Stimulated activated CD4-positive, alpha-beta T cell treated with anti-CD3 and anti-CD28 coated beads, Interleukin-12 subunit alpha, Interleukin-12 subunit beta, amount 100 ng/mL, for 24 hours (primary cell): ENCODE measurements around the gene ASGR2.
A peak's percentile ranks its signal among the peaks of the same experiment; 100 is the strongest.
"Not testable (repeated sequence)": the region's sequence is repeated elsewhere in the genome, so short reads cannot be mapped to it uniquely, and the experiment has no call there.

Experiments used
- DNase-seq, 2 experiments: peaks; one replicate each; pipeline ENCODE4 v3.0.0-alpha.2; 2020; ENCODE audit warnings: low read depth in 2 of 2

Gene ASGR2, protein sequence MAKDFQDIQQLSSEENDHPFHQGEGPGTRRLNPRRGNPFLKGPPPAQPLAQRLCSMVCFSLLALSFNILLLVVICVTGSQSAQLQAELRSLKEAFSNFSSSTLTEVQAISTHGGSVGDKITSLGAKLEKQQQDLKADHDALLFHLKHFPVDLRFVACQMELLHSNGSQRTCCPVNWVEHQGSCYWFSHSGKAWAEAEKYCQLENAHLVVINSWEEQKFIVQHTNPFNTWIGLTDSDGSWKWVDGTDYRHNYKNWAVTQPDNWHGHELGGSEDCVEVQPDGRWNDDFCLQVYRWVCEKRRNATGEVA

DNA sequence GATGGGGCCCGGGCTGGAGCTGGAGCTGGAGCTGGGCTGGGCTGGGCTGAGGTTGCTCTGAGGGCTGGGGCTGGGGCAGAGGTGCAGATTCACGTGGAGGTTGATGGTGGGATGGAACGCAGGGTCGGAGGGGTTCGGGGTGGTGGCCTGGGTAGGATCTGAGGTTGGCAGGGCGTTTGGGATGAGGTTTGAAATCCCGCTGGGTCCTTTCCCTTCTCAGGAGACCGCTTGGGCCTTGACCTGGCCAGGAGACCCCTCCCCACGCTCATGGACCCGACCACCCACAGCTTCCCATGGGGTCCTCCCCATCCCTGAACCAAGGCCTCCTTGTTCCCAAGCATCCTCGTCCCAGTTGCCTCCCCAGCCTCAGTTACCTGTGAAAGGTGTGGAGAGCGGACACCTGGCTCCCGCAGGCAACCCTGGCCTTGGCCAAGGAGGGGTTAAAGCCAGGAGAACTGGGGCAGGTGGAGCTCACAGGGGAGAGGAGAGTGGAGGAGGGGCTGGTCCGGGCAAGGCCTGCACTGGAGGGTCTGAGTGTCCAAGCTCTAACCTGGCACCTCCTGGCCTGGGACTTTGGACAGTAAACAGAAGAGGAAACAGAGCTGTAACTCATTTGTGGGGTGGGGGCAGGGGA, at the start of gene ASGR2:
TSS of gene ASGR2 (minus strand) at position 582 of the 634 bp plus-strand sequence. CDS start 582 bp downstream, outside the sequence.
- DNase-seq, result no peak

DNA sequence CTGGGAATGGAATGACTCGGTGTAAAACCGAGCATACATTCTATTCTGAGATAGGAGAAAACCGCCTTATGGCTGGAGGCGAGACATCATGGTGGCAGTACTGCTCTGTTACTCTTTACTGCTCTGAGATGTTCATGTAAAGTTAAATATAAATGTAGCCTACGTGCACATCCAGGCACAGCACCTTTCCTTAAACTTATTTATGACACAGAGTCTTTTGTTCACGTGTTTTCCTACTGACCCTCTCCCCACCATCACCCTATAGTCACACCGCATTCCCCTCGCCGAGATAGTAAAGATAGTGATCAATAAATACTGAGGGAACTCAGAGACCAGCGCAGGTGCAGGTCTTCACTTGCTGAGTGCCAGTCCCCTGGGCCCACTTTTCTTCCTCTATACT, 44.9 kb upstream of the ASGR2 start:
- DNase-seq, result not testable (repeated sequence)

DNA sequence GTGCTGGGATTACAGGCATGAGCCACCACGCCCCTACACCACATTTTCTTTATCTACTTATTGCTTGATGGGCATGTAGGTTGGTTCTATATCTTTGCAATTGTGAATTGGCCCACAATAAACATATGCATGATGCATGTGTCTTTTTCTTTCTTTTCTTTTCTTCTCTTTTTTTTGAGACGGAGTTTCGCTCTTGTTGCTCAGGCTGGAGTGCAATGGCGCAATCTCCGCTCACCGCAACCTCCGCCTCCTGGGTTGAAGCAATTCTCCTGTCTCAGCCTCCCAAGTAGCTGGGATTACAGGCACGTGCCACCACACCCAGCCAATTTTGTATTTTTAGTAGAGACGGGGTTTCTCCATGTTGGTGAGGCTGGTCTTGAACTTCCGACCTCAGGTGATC, 43.8 kb upstream of the ASGR2 start:
- not testable (repeated sequence) for DNase-seq

DNA sequence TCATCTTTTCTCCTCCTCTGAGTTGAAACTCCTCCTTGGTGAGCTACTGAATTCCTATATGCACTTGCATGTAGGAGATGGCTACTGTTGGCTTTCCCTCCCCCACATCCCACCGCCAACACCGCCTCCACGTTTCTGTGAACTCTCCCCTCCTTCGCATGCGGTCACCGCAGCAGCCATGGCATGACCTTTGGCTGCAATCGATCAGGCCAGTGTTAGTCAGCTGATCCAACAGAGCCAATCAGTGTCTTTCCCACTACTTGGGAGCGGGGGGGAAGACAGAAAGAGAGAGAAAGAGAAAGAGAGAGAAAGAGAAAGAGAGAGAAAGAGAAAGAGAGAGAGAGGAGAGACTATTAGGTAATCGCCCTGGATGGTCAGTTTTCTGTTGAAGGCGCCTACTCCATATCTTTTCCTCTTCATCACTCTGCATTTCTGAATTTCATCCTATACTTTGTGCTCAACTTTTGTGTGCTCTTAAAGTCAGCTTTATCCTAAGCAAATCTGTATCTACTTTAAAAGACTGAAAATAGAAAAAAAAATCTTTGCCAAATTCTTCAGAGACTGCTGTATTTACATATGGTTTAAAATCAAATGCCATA, 41.8 kb upstream of the ASGR2 start:
- DNase-seq, result no peak

DNA sequence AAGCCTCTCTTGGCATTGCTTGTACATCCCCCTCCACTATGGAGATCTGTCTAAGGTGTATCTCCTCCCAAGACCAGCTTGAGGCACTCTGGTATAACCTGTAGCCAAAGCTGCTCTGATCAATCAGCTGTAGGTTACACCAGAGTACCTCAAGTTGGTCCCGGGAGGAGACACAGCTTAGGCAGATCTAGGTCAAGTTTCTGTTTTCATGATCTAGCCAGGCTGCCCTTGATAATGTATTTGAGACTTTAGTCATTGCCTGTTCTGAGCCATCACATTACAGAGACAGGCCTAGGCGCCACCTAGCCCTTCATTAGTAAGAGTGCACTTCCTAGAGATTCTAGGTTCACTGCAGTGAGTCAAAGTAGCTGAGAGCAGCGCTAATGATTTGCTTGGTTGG, 33.1 kb upstream of the ASGR2 start:
- DNase-seq, result no peak

DNA sequence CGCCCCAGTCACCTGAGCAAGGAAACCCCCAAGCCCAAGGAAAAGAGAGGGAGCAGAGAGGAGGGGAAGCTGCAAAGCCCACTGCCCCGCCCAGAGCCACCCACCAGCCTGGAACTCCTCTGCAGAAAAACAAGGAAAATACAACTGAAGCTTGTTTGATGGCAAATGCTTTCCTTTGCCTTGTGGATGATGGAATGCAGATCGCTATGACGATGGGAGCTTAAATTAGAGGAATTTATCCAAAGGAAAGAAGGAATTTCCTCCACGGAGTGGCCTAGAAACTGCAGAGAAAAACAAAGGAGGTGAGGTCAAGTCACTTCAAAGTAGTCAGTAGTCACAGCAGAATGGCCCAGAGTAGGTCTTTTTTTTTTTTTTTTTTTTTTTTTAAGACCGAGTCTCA, 31.5 kb upstream of the ASGR2 start:
- no peak for DNase-seq

DNA sequence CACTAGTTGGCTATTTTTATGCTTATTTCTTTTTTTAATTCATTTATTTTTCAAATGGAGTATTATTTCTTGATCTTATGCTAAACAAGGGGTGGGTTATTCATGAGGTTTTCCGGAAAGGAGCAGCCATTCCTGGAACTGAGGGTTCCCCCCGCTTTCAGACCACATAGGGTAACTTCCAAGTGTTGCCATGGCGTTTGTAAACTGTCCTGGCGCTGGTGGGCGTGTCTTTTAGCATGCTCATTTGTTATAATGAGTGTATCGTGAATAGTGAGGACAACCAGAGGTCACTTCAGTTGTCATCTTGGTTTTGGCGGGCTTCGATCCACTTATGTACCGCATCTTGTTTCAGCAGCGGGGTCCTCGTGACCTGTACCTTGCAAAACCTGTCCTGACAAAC, 29.6 kb upstream of the ASGR2 start:
- DNase-seq, result no peak

DNA sequence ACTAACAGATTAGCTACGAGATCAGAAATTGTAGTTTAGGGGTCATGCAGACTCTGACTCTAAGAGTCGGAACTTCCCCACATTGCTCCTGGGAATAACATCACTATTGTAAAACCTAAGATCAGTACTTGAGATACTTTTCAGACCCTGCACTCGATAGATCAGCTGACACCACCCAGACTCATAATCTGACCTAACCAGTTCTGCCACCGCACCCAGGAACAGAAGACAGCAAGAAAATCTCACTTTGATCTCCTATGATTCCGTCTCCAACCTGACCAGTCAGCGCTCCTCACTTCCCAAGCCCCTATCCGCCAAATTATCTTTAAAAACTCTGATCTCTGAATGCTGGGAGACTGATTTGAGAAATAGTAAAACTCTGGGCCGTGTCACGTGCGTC, 27.2 kb upstream of the ASGR2 start:
- DNase-seq, result no peak

DNA sequence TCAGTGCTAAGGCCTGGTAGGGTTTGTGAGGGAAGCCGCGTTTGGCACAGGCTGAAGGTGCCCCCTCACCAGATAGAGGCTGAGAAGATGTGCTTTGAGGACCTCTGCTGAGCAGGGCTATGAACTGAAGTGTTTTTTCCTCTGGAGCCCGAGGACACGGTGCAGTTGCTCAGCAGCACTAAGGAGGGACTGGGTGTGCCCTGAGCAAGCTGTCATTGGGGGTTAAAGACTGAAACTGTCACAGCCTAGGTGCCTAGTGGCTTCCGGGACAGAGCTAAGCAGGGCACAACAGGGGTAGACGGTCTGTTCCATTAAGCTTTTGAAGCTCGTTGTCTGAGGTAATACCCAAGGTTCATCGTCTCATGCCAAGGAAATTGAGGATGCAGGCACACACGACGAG, 24.8 kb upstream of the ASGR2 start:
- DNase-seq, result no peak

DNA sequence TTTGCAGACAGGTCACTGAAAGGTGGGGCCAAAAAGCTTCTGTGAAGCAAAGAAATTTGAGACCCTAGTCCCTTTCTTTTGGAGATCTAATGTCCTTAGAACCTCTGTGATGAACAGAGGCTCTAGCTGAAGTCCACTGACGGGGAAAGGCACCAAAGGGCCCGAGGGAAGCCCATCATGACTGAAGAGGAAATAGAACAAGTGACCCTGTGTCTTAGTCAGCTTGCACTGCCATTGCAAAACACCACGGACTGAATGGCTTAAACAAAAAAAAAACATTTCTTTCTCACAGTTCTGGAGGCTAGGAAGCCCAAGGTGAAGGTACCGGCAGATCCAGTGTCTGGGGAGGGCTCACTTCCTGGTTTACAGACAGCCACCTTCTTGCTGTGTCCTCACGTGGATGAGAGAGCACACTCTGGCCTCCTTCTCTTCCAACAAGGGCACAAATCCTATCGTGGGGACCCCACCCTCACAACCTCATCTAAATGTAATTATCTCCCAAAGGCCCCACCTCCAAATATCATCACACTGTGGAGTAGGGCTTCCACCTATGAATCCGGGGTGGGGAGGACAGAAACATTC, 24.3 kb upstream of the ASGR2 start:
- DNase-seq, result no peak

DNA sequence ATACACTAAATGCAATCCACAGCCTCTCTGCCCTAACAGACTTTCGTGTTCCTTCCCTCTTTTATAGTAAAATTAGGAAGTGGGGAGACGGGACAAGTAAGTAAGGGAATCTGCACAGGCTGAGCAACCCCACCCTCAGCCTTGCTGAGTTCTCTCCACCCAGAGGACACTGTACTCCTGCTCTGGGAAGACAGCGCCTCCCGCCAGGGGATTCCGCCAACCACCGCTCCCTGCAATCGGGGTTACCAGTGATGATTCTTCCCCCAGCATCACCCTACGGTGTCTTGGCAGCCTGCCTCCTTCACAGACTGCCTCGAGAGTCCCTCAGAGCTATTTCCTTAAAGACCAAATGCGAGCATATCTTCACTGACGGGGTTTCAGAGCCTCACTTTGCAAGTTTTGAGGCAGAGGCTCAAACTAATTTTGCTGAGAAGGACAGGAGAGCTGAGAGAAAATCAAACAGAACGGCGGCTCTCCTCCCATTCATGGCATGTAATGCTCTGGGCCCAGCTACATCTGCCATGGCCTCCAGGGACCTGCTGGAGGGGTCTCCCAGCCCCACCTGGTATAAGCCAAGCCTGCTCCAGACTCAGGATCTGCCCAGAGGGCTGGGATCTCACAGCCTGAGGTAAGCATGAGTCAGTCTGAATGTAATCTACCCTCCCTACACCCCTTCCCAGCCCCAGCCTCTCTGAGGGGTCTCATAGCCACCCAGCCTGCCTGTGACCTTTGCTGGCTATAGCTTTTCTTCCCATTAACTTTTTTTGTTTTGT, 22.7 kb upstream of the ASGR2 start:
- no peak for DNase-seq

DNA sequence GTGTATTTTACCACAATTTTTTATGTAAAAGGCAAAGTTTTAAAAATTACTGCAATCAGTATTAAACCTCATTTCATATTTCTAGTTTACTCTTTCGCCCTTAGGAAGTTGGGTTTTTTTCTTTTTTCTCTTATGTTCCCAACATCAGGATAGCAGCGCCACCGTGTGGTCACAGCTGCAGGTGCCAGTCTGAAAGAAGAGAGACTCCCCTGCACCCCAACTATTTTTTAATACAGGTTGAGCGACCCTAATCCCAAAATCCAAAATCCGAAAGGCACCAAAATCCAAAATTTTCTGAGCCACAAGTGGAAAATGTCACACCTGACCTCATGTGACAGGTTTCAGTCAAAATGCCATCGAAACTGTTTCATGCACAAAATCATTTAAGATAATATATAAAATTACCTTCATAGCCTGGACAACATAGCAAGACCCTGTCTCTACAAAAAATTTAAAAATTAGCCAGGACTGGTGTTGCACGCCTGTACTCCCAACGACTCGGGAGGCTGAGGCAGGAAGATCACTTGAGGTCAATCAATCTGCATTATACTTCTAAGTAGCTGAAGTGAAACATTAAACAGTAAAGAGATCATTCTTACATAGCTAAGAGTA, 21.8 kb upstream of the ASGR2 start:
- DNase-seq, result peak; percentile 54 to 74

DNA sequence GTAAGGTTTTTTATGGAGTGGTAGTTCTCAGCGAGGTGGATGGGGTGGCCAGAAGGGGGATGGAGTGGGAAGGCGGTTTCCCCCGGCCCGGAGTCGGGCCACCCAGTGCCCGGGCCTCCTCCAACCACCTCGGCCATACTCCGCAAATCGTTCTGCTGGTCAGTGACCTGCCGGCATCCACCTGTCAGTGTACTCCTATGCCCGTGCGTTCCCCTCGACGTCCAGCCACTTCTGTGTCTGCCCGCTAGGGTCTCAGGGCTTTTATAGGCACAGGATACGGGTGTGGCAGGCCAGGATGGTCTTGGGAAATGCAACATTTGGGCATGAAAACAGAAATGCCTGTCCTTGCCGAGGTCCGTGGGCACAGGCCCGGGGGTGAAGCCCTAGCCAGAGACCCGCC, 19.3 kb upstream of the ASGR2 start:
- no peak for DNase-seq

DNA sequence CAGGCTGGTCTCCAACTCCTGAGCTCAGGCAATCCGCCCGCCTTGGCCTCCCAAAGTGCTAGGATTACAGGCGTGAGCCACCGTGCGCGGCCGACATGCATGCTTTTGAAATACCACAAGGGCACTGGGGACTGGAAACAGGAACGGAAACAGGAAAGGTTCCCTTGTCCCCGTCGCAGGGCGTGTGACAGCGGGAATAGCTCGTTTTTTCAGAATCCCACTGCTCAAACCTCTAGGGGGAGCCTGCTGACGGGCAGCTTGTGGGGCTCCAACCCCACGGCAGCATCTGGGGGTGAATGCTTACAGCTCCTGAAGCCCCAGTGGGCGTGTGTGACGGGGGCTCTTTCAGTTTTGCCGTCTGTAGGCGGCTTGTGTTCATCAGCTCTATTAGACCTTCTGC, 18.8 kb upstream of the ASGR2 start:
- DNase-seq, result peak; percentile 8 to 24

DNA sequence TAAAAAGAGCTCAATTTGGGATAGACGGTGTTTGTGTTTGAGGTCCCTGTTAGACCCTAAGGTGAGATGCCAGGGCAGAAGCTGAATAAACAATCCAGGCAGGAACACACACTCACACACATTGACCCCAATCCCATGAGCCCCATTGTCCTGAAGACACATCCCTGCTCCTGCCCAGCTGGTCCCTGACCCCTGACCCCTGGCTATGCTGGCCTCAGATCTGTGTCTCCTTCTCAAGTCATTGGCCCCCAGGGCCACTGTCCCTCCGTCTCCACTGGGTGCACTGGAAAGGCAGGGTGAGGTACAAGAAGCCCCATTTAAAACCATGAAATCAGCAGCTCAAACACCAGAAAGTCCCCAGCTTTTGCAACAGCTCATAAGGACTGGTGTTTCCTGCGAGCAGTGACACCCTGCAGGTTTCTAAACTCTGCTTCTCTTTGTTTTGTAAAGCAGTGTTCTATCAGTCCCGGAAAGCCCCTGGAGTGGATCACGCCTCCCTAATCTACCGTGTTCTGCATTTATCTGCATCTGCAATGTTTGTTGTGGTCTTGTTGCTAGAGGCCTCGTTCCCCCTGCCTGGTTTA, 18.0 kb upstream of the ASGR2 start:
- DNase-seq, result peak; percentile 27 to 29

DNA sequence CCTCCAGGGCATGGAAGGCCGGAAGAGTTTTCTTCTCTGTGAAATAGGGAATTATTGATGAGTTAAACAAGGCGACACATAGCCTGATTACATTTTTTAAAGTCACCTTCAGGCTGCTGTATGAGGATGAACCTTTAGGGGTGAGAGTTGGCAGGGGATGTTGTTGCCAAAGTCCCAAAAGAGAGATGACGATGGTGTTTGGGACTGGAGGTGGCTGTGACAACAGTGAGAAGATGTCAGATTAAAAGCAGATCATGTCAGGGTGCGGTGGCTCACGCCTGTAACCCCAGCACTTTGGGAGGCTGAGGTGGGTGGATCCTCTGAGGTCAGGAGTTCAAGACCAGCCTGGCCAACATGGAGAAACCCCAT, 16.8 kb upstream of the ASGR2 start:
- no peak for DNase-seq

DNA sequence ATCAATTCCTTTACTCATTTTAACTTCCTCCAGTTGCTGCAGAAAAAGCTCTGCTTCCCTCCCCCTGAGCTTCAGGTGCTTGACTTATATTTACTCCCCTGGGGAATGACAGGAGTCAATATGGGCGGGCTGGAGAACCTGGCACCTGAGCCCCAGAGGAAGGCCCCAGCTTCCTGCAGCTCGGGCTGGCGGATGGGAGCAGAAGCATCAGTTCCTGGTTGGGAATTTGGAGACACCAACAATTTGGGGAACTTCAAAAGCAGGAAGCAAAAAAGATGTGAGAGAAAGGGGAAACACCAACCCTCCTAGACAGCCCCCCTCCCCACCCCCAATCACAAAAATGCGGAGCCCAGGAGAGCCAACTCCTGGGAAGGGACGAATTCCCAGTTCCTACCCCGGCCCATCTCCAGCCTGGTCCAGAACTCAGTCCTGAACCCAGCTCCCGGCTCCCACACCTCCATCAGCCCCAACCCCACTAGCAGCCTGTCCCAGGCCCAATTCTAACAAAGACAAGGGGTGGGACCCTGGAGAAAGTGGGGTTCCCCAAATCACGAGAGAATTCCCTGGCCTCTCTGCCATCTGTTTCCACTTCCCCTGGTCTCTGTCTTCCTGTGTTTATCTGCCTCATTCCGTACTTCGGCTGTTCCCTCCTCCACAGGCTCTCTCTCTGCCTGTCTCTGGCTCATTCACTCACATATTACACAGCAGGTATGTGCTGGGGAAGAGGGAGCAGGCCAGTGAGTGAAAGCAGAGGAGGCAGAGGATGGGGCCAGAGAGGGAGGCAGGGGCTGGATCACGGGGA, 16.2 kb upstream of the ASGR2 start:
- DNase-seq, result no peak

DNA sequence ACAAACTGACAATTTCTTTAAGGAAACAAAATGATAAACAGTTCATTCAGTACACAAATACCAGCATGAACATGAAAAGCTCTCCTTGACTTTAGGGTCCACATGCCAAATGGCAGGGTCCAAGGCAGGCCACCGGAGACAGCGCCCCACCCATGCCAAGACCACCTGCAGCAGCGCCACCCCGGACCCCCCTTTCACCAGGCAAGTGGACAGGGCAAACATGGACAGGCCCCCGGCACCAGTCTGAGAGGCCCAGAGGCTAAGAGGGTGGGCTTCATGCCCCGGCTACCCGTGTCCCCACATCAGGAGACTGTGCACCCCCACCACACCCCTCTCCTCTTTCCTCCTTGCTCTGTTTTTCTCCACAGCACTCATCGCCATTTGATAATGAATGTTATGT, 14.7 kb upstream of the ASGR2 start:
- no peak for DNase-seq

DNA sequence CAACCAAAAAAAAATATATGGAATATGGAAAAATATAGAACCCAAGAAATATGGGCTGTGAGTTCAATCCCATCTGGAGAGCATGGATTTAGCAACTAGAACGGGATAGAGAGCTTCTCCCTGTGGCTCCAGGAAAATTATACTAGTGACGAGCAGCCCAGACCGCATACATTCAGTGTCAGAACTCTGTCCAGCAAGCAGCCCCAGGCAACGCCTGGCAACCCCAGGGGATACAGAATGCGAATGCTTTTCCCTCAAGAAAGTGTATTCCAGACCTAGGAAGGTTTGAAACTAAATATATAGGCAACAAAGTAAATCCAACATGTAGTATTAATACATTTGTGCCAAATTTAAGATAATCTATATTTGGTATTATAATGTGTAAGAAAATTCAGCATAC, 13.5 kb upstream of the ASGR2 start:
- DNase-seq, result no peak

DNA sequence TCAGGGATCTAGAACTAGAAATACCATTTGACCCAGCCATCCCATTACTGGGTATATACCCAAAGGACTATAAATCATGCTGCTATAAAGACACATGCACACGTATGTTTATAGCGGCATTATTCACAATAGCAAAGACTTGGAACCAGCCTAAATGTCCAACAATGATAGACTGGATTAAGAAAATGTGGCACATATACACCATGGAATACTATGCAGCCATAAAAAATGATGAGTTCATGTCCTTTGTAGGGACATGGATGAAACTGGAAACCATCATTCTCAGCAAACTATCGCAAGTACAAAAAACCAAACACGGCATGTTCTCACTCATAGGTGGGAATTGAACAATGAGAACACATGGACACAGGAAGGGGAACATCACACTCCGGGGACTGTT, 12.9 kb upstream of the ASGR2 start:
- DNase-seq, result not testable (repeated sequence)

DNA sequence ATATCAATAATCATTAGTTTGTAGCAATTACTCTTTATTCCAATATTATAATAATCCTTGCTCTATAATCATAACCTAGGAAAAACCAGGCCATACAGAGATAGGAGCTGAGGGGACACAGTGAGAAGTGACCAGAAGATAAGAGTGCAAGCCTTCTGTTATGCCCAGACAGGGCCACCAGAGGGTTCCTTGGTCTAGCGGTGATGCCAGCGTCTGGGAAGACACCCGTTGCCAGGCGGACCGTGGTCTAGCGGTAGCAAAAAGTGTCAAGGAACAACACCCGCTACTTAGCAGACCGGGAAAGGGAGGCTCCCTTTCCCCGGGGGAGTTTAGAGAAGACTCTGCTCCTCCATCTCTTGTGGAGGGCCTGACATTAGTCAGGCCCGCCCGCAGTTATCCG, 11.8 kb upstream of the ASGR2 start:
- DNase-seq, result not testable (repeated sequence)
